SK-N-SH (cell line): Measurements from ENCODE around the gene TWF2. TPM values are rescaled to one million over a fixed set of nuclear protein-coding genes. Genes with fewer than 3 reads are reported as not detected.

Source experiments
- CTCF ChIA-PET: fragments of 300-600, 350-600 bp; formaldehyde crosslinking; extraction: SDS; loops from one replicate; lab custom pipeline; 2021; lab: Yijun Ruan, JAX
- POLR2A ChIA-PET: fragments of 350-600 bp; sonication (Branson Sonifier 250); formaldehyde crosslinking; extraction: SDS; loops from one replicate; lab custom pipeline; 2020; ENCODE audit warnings: antibody characterized with exemption, inconsistent platforms; lab: Yijun Ruan, JAX
- DNase-seq: peaks from one replicate; pipeline ENCODE4 v3.0.0; 2012
- H2AFZ ChIP-seq: fragments of 200-600 bp; sonication (generic); 2 replicates; pipeline ENCODE4 v1.8.1; 2016; ENCODE audit warnings: antibody characterized with exemption, mild to moderate bottlenecking, low read depth
- H3F3A ChIP-seq: fragments of 200-600 bp; sonication (generic); replicated peaks from 2 replicates; pipeline ENCODE3; 2016; ENCODE audit warnings: antibody characterized with exemption, mild to moderate bottlenecking; ENCODE audit not compliant: insufficient read depth
- H3K27ac ChIP-seq, 2 experiments: fragments of 200-500 bp in 1 of 2; fragments of 200-600 bp in 1 of 2; sonication (Bioruptor generic) in 1 of 2; sonication (generic), shearing (Covaris generic) in 1 of 2; 2 replicates each; pipeline versions ENCODE4 v1.5.1 to v1.6.1; 2014 to 2016; ENCODE audit warnings: low read depth in 2 of 2, inconsistent platforms in 1 of 2, low read length in 1 of 2, mild to moderate bottlenecking in 1 of 2, mixed read lengths in 1 of 2
- H3K27me3 ChIP-seq: fragments of 200-600 bp; sonication (generic), shearing (Covaris generic); 2 replicates; pipeline ENCODE4 v1.6.1; 2016; ENCODE audit warnings: mixed run types; ENCODE audit not compliant: insufficient read depth
- H3K36me3 ChIP-seq, 2 experiments: fragments of 200-500 bp in 1 of 2; fragments of 200-600 bp in 1 of 2; sonication (Bioruptor generic) in 1 of 2; sonication (generic) in 1 of 2; replicated peaks in 1 of 2; 2 replicates each; pipeline versions ENCODE3 to v1.5.1; 2014 to 2016; ENCODE audit warnings: low read length in 1 of 2, mild to moderate bottlenecking in 1 of 2; ENCODE audit not compliant: insufficient read depth in 2 of 2, control insufficient read depth in 1 of 2
- H3K4me1 ChIP-seq, 2 experiments: fragments of 200-500 bp in 1 of 2; fragments of 200-600 bp in 1 of 2; sonication (Bioruptor generic) in 1 of 2; sonication (generic), shearing (Covaris generic) in 1 of 2; 2 replicates each; pipeline versions ENCODE4 v1.5.1 to v1.6.1; 2014 to 2016; ENCODE audit warnings: low read depth in 1 of 2, low read length in 1 of 2, mixed run types in 1 of 2; ENCODE audit not compliant: insufficient read depth in 2 of 2, control insufficient read depth in 1 of 2
- H3K4me2 ChIP-seq: fragments of 200-600 bp; sonication (generic), shearing (Covaris generic); 2 replicates; pipeline ENCODE4 v1.6.1; 2017; ENCODE audit warnings: mixed run types
- H3K4me3 ChIP-seq, 2 experiments: fragments of 200-500 bp in 1 of 2; fragments of 200-600 bp in 1 of 2; sonication (Bioruptor generic) in 1 of 2; sonication (generic), shearing (Covaris generic) in 1 of 2; 2 replicates each; pipeline versions ENCODE4 v1.5.1 to v1.8.1; 2014 to 2016; ENCODE audit warnings: low read depth in 2 of 2, inconsistent platforms in 1 of 2, low read length in 1 of 2, mild to moderate bottlenecking in 1 of 2, mixed read lengths in 1 of 2, moderate library complexity in 1 of 2
- H3K79me2 ChIP-seq: fragments of 200-600 bp; sonication (generic); 2 replicates; pipeline ENCODE4 v1.8.1; 2017; ENCODE audit warnings: mild to moderate bottlenecking; ENCODE audit not compliant: insufficient read depth
- H3K9ac ChIP-seq: fragments of 200-600 bp; sonication (generic); 2 replicates; pipeline ENCODE4 v1.6.1; 2017; ENCODE audit warnings: mixed run types
- H3K9me2 ChIP-seq: fragments of 200-600 bp; sonication (generic); 2 replicates; pipeline ENCODE4 v1.6.1; 2017; ENCODE audit warnings: mixed run types
- H3K9me3 ChIP-seq: fragments of 200-600 bp; sonication (generic); 2 replicates; pipeline ENCODE4 v1.6.1; 2017; ENCODE audit warnings: mixed run types, mild to moderate bottlenecking, moderate library complexity
- H4K20me1 ChIP-seq: fragments of 200-600 bp; sonication (generic); 2 replicates; pipeline ENCODE4 v1.6.1; 2017; ENCODE audit warnings: mild to moderate bottlenecking, mixed run types; ENCODE audit not compliant: insufficient read depth
- CHD2 ChIP-seq: fragments of 150-350 bp; IDR thresholded peaks from 2 replicates; pipeline ENCODE4 v1.6.1; 2018; ENCODE audit warnings: low read length; ENCODE audit not compliant: partially characterized antibody
- ELF1 ChIP-seq: IDR thresholded peaks from 2 replicates; pipeline ENCODE4 v1.4.0; 2012
- EP300 ChIP-seq, 2 experiments: IDR thresholded peaks; 2 replicates each; pipeline versions ENCODE4 v1.4.0 to v1.6.1; 2012; ENCODE audit warnings: borderline replicate concordance in 1 of 2, low read depth in 1 of 2, low read length in 1 of 2
- FOSL2 ChIP-seq: IDR thresholded peaks from 2 replicates; pipeline ENCODE4 v1.4.0; 2012; ENCODE audit warnings: low read depth, mild to moderate bottlenecking, moderate library complexity, borderline replicate concordance
- FOXJ3 ChIP-seq: sonication (generic); formaldehyde crosslinking; IDR thresholded peaks from 2 replicates; pipeline ENCODE4 v1.5.1; 2020; ENCODE audit warnings: mild to moderate bottlenecking, missing genetic modification reagents
- GABPA ChIP-seq: IDR thresholded peaks from 2 replicates; pipeline ENCODE4 v1.4.0; 2012; ENCODE audit warnings: low read depth, mild to moderate bottlenecking
- MXI1 ChIP-seq: IDR thresholded peaks from 2 replicates; pipeline ENCODE4 v1.6.1; 2012; ENCODE audit warnings: mild to moderate bottlenecking, low read depth, low read length, improper control_type of control experiment
- NFIC ChIP-seq: IDR thresholded peaks from 2 replicates; pipeline ENCODE4 v1.4.0; 2012; ENCODE audit warnings: borderline replicate concordance
- NRF1 ChIP-seq: IDR thresholded peaks from 2 replicates; pipeline ENCODE4 v1.6.1; 2012; ENCODE audit warnings: low read depth, mild to moderate bottlenecking, low read length
- POLR2AphosphoS5 ChIP-seq: IDR thresholded peaks from 2 replicates; pipeline ENCODE4 v1.6.1; 2012; ENCODE audit warnings: low read depth, low read length
- RAD21 ChIP-seq: IDR thresholded peaks from 2 replicates; pipeline ENCODE4 v1.6.1; 2012; ENCODE audit warnings: mild to moderate bottlenecking, low read length
- RXRA ChIP-seq: IDR thresholded peaks from 2 replicates; pipeline ENCODE4 v1.4.0; 2012; ENCODE audit warnings: low read depth, mild to moderate bottlenecking, borderline replicate concordance
- SIN3A ChIP-seq: IDR thresholded peaks from 2 replicates; pipeline ENCODE4 v1.6.1; 2012; ENCODE audit warnings: low read depth, mild to moderate bottlenecking, low read length, moderate library complexity, borderline replicate concordance
- TEAD4 ChIP-seq: IDR thresholded peaks from 2 replicates; pipeline ENCODE4 v1.4.0; 2012; ENCODE audit warnings: mild to moderate bottlenecking, borderline replicate concordance; ENCODE audit not compliant: insufficient read depth
- YY1 ChIP-seq: IDR thresholded peaks from 2 replicates; pipeline ENCODE4 v1.4.0; 2012; ENCODE audit warnings: low read depth, mild to moderate bottlenecking
- WGBS: methylation state at CpG from one replicate; pipeline ENCODE4 v1.1.6; 2017; ENCODE audit warnings: low lambda C conversion rate; 5-methylcytosine and 5-hydroxymethylcytosine counted together
- polyA plus RNA-seq, 3 experiments: library from polyadenylated mRNA; depleted of rRNA; stranded (reverse); fragments of >200 nt; gene quantifications; 2 replicates each; pipeline ENCODE4 v1.2.3, GENCODE V29; 2012
- TF ChIP-seq, protein P1 (sequence below): IDR thresholded peaks from 2 replicates; pipeline ENCODE4; 2012
- TF ChIP-seq, protein P2 (sequence below): IDR thresholded peaks from 2 replicates; pipeline ENCODE4 v1.4.0; 2012; ENCODE audit warnings: low read depth
- TF ChIP-seq, protein P3 (sequence below): fragments of 150-350 bp; IDR thresholded peaks from 2 replicates; pipeline ENCODE4 v1.6.1; 2016; ENCODE audit warnings: mild to moderate bottlenecking, low read depth, low read length

Gene TWF2
- polyA plus RNA-seq, 1 of the 3 experiments (the other 2 are of a cell fraction) = 188 TPM

DNA sequence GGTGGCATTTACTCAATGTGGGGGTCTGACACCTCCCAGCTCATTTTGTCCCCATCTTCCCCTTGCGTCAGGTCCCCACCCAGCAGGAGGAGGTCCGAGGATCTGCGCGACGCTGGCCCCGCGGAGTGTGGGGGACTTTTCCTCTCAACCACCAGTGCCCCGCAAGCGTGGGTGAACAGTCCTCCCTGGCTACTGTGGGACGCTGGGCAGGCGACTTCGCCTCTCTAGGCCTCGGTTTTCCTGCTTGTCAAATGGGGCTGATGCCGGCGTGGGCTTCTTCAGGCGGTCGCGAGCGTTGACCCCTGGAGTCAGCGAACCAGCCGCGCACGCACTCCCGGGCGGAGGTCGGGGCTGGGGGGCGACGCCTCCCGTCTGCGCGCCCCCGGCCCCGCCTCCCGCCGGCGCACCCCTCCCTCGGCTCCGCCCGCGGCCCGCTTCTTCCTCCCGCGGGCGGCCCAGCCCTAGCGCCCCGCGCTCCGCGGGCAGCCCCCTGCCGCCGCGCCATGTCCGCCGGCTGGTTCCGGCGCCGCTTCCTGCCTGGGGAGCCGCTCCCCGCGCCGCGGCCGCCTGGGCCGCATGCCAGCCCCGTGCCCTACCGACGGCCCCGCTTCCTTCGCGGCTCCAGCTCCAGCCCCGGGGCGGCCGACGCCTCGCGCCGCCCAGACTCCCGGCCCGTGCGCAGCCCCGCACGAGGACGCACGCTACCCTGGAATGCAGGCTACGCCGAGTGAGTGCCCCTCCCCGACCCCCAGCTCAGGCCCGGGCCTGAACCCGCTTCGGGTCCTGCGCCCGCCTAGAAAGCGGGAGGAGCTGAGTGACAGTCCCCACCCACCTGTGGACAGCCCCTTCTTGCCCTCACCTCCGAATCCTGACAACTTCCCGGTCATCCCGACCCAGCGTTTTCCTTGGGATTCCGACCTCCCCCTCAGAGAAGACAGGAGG lies 6.6 kb upstream of the TWF2 start, which contains the start of gene PPM1M:
Gene PPM1M, plus strand, starts transcription at position 438 of the 942 bp plus-strand sequence. Its CDS starts 66 bp downstream, at position 504.
- Histone ChIP-seq H3F3A (peaks cover 37% of the 10 kb centered on the region), H2AFZ (peak within 1 kb of the TSS; percentile 81; the same call in 1 of the 2 replicates), H3K4me3 (peak within 1 kb of the TSS; percentile 57 to 60), H3K9me3 (no peaks in the 10 kb centered on the region), H3K9me2 (no peaks in the 10 kb centered on the region), H3K27ac (peak within 1 kb of the TSS; percentile 30 to 73; a peak in 3 of 4 replicates), H3K4me2 (peak within 1 kb of the TSS; percentile 88), H4K20me1 (no peaks in the 10 kb centered on the region), H3K79me2 (no peaks in the 10 kb centered on the region), H3K9ac (peak within 1 kb of the TSS; percentile 59; the same call in 1 of the 2 replicates), H3K27me3 (no peaks in the 10 kb centered on the region), H3K4me1 (peaks cover 4 to 43% of the 10 kb centered on the region in 2 experiments; a peak in 3 of 4 replicates), H3K36me3 (peaks cover 2 to 17% of the 10 kb centered on the region in 2 experiments)
- peak; percentile 90 for DNase-seq
- ChIA-PET CTCF (interaction anchor here (0.6 to 2.7 kb wide), 8 partner anchors 10 to 636 kb away, joined by 3 to 12 read pairs (median 6); partner anchors contain the start of gene WDR82), POLR2A (interaction anchor here (1.0 to 1.9 kb wide), 5 partner anchors 8 to 42 kb away, joined by 3 to 10 read pairs (median 3); partner anchors contain the start of genes GLYCTK and WDR82)
- TF ChIP-seq ELF1 (no peak), MXI1 (peak; percentile 61; the same call in 1 of the 2 replicates), SIN3A (no peak), YY1 (no peak), NRF1 (0 out of 2 replicates have a peak, but pooled peaks have one; percentile 22), NFIC (peak; percentile 13; the same call in 1 of the 2 replicates), TEAD4 (no peak), FOSL2 (no peak)
- TF ChIP-seq, protein P1, sequence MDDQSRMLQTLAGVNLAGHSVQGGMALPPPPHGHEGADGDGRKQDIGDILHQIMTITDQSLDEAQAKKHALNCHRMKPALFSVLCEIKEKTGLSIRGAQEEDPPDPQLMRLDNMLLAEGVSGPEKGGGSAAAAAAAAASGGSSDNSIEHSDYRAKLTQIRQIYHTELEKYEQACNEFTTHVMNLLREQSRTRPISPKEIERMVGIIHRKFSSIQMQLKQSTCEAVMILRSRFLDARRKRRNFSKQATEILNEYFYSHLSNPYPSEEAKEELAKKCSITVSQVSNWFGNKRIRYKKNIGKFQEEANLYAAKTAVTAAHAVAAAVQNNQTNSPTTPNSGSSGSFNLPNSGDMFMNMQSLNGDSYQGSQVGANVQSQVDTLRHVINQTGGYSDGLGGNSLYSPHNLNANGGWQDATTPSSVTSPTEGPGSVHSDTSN = peak; percentile 29; the same call in 1 of the 2 replicates
- TF ChIP-seq, protein P2, sequence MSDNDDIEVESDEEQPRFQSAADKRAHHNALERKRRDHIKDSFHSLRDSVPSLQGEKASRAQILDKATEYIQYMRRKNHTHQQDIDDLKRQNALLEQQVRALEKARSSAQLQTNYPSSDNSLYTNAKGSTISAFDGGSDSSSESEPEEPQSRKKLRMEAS = peak; percentile 88
- 8% methylated on average over 19 of the region's 98 CpGs for WGBS

DNA sequence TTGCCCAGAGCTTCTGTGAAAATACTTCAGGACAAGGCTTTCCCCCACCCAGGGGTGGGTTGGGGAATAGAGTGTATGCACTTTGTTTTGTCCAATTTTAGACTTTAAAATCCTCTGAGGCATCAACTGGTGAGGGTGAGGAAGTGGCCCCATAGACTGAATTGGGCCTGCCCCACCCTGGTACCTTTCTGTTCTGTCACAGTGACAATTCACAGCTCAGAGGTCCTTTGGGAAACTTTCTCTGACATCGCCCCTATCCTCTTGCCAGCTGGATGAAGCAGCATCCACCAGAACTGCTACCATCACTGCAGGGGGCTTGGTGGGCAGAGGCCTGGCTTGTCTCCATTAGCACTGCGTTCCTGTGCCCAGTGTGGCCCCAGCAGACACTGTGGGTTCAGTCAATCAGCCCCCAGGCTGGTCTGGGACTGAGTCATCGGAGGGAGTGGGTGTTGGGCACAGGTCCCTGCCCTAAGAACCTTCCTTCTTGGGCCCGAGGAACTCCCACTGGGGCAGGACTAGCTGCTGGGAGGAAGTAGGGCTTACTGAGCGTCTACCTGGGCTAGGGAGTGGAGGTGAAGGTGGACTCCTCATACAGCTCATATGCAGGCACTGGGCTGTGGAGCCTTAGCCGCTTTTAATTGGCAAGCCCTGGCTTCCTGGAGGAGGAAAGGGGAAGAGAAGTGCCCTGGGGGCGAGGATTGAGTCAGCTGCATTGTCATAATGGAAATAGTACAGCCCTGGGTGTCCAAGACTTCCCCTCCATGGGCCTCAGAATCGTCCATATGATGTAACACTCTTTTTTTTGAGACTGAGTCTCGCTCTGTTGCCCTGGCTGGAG lies 5.1 kb upstream of the TWF2 start:
- Histone ChIP-seq H3K9me2 (no peaks in the 10 kb centered on the region), H4K20me1 (no peaks in the 10 kb centered on the region), H3K4me2 (no peak overlapping the region), H3K4me3 (no peak overlapping the region), H3K9me3 (no peaks in the 10 kb centered on the region), H3K9ac (no peak overlapping the region), H3K36me3 (peaks cover 0 to 3% of the 10 kb centered on the region in 2 experiments), H3K4me1 (peaks cover 4 to 48% of the 10 kb centered on the region in 2 experiments; a peak in 3 of 4 replicates), H2AFZ (no peak overlapping the region), H3K79me2 (peaks cover 12% of the 10 kb centered on the region; the same call in 1 of the 2 replicates), H3K27ac (no peak overlapping the region), H3K27me3 (no peaks in the 10 kb centered on the region), H3F3A (peaks cover 31% of the 10 kb centered on the region)
- 67% methylated on average over 8 of the region's 9 CpGs for WGBS
- DNase-seq = no peak
- ChIA-PET CTCF (interaction anchor here (0.6 to 2.7 kb wide), 5 partner anchors 12 to 243 kb away, joined by 3 to 12 read pairs (median 5); partner anchors contain the start of gene WDR82), POLR2A (interaction anchor here (1.9 kb wide), 1 partner anchor 34 kb away, joined by 10 read pairs; the partner anchor contains the start of gene WDR82)
- TF ChIP-seq RXRA (no peak), EP300 (IDR thresholded peaks at IDR 0.05; ENCODE audit: borderline replicate concordance in 1 of 2, low read depth in 1 of 2, low read length in 1 of 2) (no peak), FOXJ3 (no peak), POLR2AphosphoS5 (no peak), RAD21 (no peak), CHD2 (no peak), GABPA (no peak), FOSL2 (no peak), YY1 (no peak)
- TF ChIP-seq, protein P3, sequence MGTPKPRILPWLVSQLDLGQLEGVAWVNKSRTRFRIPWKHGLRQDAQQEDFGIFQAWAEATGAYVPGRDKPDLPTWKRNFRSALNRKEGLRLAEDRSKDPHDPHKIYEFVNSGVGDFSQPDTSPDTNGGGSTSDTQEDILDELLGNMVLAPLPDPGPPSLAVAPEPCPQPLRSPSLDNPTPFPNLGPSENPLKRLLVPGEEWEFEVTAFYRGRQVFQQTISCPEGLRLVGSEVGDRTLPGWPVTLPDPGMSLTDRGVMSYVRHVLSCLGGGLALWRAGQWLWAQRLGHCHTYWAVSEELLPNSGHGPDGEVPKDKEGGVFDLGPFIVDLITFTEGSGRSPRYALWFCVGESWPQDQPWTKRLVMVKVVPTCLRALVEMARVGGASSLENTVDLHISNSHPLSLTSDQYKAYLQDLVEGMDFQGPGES = no peak
- TF ChIP-seq, protein P1 = no peak
- TF ChIP-seq, protein P2 = no peak
